ENCODE measurements around the gene YTHDF1.

DNA sequence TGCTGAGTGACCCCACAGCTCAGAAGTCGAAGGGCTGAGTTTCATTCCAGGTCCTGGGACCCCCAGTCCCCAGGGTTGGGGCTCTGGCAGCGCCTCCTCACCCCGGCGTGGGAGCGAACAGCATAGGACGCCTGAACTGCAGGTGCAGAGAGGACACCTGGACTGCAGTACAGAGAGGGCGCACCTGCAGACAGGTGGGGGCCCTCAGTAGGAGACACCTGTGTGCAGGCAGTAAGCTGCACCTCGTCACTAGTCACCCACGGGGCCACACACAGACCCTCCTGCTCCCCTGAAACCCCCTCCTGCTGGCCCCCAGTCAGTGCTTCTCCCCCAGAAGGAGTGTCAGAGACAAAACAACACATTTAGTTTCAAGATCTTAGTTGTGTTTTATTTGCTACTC lies 46.9 kb upstream of the YTHDF1 start:
- TF ChIP-seq MYC (IDR thresholded peaks at IDR 0.05; ENCODE audit: borderline replicate concordance, low read length) (no peak), CEBPB (IDR thresholded peaks at IDR 0.05) (no peak), POLR2A (IDR thresholded peaks at IDR 0.05; ENCODE audit: low read length) (no peak), FOXS1 (CRISPR knock-in tag; IDR thresholded peaks at IDR 0.05) (no peak), GATA3 (IDR thresholded peaks at IDR 0.05; ENCODE audit: borderline replicate concordance) (no peak), RFX5 (IDR thresholded peaks at IDR 0.05) (no peak)
- TF ChIP-seq, protein P1, sequence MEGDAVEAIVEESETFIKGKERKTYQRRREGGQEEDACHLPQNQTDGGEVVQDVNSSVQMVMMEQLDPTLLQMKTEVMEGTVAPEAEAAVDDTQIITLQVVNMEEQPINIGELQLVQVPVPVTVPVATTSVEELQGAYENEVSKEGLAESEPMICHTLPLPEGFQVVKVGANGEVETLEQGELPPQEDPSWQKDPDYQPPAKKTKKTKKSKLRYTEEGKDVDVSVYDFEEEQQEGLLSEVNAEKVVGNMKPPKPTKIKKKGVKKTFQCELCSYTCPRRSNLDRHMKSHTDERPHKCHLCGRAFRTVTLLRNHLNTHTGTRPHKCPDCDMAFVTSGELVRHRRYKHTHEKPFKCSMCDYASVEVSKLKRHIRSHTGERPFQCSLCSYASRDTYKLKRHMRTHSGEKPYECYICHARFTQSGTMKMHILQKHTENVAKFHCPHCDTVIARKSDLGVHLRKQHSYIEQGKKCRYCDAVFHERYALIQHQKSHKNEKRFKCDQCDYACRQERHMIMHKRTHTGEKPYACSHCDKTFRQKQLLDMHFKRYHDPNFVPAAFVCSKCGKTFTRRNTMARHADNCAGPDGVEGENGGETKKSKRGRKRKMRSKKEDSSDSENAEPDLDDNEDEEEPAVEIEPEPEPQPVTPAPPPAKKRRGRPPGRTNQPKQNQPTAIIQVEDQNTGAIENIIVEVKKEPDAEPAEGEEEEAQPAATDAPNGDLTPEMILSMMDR (IDR thresholded peaks at IDR 0.05) = no peak
- TF ChIP-seq, protein P2, sequence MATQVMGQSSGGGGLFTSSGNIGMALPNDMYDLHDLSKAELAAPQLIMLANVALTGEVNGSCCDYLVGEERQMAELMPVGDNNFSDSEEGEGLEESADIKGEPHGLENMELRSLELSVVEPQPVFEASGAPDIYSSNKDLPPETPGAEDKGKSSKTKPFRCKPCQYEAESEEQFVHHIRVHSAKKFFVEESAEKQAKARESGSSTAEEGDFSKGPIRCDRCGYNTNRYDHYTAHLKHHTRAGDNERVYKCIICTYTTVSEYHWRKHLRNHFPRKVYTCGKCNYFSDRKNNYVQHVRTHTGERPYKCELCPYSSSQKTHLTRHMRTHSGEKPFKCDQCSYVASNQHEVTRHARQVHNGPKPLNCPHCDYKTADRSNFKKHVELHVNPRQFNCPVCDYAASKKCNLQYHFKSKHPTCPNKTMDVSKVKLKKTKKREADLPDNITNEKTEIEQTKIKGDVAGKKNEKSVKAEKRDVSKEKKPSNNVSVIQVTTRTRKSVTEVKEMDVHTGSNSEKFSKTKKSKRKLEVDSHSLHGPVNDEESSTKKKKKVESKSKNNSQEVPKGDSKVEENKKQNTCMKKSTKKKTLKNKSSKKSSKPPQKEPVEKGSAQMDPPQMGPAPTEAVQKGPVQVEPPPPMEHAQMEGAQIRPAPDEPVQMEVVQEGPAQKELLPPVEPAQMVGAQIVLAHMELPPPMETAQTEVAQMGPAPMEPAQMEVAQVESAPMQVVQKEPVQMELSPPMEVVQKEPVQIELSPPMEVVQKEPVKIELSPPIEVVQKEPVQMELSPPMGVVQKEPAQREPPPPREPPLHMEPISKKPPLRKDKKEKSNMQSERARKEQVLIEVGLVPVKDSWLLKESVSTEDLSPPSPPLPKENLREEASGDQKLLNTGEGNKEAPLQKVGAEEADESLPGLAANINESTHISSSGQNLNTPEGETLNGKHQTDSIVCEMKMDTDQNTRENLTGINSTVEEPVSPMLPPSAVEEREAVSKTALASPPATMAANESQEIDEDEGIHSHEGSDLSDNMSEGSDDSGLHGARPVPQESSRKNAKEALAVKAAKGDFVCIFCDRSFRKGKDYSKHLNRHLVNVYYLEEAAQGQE (IDR thresholded peaks at IDR 0.05) = no peak
